GM20000 (cell line): ENCODE measurements around the gene ARL13A.

Experiments used
- DNase-seq: peaks from one replicate; pipeline ENCODE4 v3.0.0; 2012; ENCODE audit warnings: low spot score
- TF ChIP-seq, protein P1 (sequence below): IDR thresholded peaks from 2 replicates; pipeline ENCODE4 v1.5.1; 2012; ENCODE audit warnings: mild to moderate bottlenecking, control low read depth; ENCODE audit errors: extremely low read depth, missing control alignments

The ARL13A gene

DNA sequence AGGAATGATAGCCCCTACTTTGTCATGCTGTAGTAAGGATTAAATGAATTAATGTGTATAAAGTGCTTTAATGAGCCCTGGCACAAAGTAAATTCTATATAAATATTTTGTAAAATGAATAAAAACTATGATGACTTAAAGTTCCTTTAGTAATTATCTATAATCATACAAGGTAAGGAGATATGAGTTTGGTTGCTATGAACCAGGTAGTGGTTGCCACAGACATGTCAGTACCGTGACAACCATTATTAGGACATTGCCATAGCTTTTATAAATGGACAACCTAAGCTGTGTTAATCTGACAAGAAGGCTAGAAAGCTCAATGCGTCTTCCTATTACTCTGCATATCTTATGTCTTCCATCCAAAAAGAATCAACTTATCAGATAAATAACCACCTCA is at the start of gene ARL13A:
TSS of gene ARL13A (plus strand) at position 301 of the 400 bp plus-strand sequence. CDS start 3,982 bp downstream, outside the sequence.
- TF ChIP-seq, protein P1, sequence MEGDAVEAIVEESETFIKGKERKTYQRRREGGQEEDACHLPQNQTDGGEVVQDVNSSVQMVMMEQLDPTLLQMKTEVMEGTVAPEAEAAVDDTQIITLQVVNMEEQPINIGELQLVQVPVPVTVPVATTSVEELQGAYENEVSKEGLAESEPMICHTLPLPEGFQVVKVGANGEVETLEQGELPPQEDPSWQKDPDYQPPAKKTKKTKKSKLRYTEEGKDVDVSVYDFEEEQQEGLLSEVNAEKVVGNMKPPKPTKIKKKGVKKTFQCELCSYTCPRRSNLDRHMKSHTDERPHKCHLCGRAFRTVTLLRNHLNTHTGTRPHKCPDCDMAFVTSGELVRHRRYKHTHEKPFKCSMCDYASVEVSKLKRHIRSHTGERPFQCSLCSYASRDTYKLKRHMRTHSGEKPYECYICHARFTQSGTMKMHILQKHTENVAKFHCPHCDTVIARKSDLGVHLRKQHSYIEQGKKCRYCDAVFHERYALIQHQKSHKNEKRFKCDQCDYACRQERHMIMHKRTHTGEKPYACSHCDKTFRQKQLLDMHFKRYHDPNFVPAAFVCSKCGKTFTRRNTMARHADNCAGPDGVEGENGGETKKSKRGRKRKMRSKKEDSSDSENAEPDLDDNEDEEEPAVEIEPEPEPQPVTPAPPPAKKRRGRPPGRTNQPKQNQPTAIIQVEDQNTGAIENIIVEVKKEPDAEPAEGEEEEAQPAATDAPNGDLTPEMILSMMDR: no peak
- DNase-seq: no peak

DNA sequence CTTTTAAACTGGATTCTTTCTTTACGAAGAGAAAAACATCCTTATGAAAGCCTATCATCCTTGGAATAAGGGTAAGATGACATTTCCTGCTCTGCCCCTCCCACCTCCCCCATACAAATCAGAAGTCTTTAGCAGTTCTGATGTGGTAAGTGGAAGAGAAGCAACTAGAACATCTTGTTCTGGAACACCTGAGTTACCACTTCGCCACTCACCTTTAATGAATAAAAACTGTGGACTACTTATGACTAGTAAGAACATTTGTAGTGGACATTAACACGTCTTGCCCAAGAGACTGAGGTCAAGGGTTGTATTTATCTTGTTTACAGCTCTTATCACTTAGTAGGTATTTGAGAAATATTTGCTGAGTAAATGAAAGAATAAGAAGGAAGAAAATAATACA is 45.1 kb upstream of the ARL13A start:
- no peak for DNase-seq
- TF ChIP-seq, protein P1: no peak

DNA sequence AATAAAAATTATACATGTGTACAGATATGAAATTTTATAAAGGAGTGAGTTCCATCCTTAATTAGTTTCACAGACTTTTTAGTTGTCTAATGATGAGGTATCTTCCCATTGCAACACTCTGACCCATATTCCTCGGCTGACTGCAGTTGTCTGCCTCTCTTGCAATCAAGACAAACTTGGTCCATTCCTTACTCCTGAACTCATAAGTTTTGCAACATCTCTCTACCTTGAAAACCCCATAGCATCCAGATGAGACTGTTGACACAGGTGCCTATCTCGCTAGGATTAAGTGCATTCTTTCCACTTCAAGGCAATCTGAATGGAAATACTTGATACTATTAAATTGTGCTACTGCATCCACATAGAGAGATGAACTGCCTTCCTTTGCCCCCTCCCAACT is 43.1 kb upstream of the ARL13A start:
- no peak for DNase-seq

DNA sequence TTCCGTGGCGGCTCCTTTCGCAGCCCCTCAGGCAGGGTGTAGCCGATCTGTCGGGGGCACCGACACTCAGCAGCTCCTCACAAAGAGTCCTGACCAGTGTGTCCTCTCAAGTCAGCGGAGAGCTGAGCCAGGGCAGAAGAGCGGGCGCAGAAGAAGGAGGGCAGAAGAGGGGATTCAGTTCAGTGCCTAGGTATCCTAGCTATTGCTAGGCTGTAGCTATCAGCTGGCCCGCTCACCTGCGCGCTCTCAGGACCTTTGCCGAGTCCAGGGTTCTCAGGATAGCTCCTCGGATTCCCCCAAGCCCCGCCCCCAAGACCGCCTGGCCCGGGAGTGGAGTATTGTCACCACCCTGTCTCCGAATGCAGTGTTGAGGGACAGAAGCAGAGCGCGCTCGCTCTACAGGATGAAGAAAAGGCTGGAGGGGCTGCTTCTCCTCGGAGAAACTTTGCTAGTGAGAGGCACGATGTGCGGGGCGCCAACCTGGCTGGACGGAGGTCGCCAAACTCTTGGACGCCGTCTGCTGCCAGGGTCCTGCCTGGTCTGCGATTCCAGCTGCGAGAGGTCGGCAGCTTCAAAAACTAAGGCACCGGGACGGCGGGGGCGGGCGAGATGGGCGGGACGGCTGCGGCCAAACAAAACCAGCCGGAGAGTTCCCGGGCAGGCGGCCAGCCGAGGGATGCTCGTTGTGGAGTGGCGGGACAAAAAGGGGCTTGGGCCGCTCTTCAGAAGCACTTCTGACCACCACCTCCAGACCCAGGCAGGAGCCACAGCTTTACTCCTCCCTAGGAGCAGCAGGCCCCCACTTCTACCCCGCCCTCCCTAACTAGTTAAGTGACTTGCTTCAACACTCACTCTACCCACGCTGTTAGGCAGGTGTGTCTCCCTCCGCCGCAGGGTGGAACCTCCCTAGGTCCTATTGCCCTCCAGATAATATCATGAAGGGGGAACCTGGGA is 40.6 kb upstream of the ARL13A start, which contains the start of gene XKRX:
TSS of gene XKRX (minus strand) at position 258 of the 954 bp plus-strand sequence. CDS start 613 bp downstream, outside the sequence.
- TF ChIP-seq, protein P1: no peak
- DNase-seq: peak; percentile 25

More for the DNA sequence above, 43.1 kb upstream of the ARL13A start:
- TF ChIP-seq, protein P1: no peak

- TF ChIP-seq, protein P1: no peak
- DNase-seq: peak; percentile 31
Measured at GRCh38 chrX:100931218-100931924, 38.1 kb upstream of the ARL13A start.

DNA sequence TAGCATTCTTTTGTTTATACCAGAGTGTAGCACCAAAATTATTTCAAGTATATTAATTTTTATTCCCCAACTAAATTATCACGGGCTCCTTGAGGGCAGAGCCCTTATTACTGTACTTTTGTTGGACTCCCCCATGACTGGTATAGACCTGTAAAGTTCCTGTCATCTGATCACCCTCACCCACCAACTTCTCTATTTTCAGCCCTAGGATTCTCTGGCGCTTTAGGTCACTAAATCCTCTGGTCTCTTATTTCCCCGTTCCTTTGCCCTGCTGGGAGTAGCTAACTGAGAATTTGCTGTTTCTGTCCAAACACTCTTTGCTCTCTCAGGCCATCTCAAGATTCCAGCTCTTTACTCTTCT is 37.6 kb upstream of the ARL13A start:
- DNase-seq: no peak
- TF ChIP-seq, protein P1: no peak

DNA sequence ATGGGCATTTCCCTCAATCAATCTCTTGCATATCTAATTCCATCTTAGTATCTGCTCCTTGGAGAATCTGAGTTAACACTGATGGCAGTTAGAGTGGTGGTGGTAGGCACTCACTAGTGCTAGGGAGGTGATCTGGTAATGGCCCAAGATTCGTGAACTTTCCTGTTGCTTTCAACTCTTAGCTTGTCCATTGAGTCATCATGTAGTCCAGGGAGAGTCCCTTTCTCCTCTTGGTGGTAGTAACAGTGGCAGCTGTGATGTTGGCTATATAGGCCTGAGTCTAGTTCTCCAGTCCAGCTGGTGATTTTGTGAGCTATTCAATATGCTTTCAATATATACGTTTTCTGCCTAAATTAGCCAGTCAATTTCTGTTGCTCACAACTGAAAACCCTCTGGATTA is 33.7 kb upstream of the ARL13A start:
- no peak for DNase-seq
- TF ChIP-seq, protein P1: no peak
